ENCODE results near the gene ABCA7. TPM values are rescaled to one million over a fixed set of nuclear protein-coding genes. Genes with fewer than 3 reads are reported as not detected.
A peak's percentile ranks its signal among the peaks of the same experiment; 100 is the strongest.

Gene ABCA7
- total RNA-seq, 3 donors from 2014 or later = 8.0 to 31.8 (median 26.5) TPM

DNA sequence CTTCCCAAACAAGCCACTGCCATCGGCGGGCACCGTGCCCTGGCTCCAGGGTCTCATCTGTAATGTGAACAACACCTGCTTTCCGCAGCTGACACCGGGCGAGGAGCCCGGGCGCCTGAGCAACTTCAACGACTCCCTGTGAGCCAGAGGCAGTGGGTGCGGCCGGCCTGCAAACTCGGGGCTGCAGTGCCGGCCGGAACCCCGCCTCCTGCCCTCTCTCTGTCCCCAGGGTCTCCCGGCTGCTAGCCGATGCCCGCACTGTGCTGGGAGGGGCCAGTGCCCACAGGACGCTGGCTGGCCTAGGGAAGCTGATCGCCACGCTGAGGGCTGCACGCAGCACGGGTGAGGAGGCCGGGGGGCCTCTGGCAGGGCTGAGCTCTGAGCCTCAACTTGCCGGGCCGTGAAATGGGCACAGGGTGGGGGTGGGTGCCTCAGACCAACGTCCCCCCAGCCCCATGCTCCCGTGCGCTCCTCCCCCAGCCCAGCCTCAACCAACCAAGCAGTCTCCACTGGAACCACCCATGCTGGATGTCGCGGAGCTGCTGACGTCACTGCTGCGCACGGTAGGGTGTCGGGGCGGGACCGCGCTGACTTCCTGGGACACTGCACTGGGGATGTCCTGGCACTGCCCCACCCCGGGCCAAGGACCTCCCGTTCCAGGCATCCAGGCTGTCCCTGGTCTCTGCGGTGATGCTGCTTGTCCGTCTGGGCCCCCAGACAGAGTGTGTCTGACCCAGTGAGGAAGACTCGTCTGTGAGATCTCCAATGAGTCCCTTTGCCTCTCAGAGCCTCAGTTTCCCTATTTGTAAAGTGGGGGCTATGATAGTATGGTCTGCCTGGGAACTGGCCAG lies 2.2 kb downstream of the ABCA7 start:
- H3K36me3 ChIP-seq = no peaks in the 10 kb centered on the region
- H3K27me3 ChIP-seq = no peaks in the 10 kb centered on the region
- TF ChIP-seq POLR2A (IDR thresholded peaks at IDR 0.05) (no peak), POLR2AphosphoS5 (IDR thresholded peaks at IDR 0.05) (no peak)
- TF ChIP-seq, protein P1, sequence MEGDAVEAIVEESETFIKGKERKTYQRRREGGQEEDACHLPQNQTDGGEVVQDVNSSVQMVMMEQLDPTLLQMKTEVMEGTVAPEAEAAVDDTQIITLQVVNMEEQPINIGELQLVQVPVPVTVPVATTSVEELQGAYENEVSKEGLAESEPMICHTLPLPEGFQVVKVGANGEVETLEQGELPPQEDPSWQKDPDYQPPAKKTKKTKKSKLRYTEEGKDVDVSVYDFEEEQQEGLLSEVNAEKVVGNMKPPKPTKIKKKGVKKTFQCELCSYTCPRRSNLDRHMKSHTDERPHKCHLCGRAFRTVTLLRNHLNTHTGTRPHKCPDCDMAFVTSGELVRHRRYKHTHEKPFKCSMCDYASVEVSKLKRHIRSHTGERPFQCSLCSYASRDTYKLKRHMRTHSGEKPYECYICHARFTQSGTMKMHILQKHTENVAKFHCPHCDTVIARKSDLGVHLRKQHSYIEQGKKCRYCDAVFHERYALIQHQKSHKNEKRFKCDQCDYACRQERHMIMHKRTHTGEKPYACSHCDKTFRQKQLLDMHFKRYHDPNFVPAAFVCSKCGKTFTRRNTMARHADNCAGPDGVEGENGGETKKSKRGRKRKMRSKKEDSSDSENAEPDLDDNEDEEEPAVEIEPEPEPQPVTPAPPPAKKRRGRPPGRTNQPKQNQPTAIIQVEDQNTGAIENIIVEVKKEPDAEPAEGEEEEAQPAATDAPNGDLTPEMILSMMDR (IDR thresholded peaks at IDR 0.05) = no peak
- no peak for DNase-seq (ENCODE audit: low spot score in 2 of 2)
- peaks cover 0 to 13% of the 10 kb centered on the region in 2 donors for H3K4me1 ChIP-seq
- H3K4me3 ChIP-seq = peak overlapping the region in 1 of 3 donors; percentile 63
- H3K9me3 ChIP-seq = no peaks in the 10 kb centered on the region
- peak overlapping the region in 1 of 2 donors; percentile 61 for H3K27ac ChIP-seq
- intact Hi-C loops (cut with DNase I; ENCODE audit: low total_unique reads) = no loop called here

DNA sequence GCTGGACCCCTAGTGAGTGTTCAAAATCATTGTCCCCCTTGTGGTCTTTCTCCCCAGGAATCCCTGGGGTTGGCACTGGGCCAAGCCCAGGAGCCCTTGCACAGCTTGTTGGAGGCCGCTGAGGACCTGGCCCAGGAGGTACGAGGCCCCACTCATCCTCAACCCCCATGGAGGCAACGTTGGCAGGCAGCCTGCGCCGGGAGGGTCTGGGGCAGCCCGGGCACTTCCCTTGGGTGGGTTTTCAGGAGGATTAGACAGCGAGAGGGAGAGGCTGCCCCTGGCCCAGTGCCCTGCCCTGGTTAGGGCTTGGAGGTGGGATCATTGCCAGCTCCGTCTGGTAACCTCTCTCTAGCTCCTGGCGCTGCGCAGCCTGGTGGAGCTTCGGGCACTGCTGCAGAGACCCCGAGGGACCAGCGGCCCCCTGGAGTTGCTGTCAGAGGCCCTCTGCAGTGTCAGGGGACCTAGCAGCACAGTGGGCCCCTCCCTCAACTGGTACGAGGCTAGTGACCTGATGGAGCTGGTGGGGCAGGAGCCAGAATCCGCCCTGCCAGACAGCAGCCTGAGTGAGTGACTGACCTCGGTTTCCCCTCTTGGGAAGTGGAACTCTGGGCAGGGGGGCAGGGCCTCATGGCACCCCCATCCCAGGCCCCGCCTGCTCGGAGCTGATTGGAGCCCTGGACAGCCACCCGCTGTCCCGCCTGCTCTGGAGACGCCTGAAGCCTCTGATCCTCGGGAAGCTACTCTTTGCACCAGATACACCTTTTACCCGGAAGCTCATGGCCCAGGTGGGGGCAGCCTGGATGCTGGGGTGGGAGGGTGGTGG lies 3.0 kb downstream of the ABCA7 start:
- Histone ChIP-seq H3K4me1 (peaks cover 0 to 13% of the 10 kb centered on the region in 2 donors), H3K9me3 (no peaks in the 10 kb centered on the region), H3K4me3 (peak overlapping the region in 1 of 3 donors; percentile 63), H3K27me3 (no peaks in the 10 kb centered on the region), H3K36me3 (no peaks in the 10 kb centered on the region), H3K27ac (peak overlapping the region in 1 of 2 donors; percentile 61)
- intact Hi-C loops (cut with DNase I; ENCODE audit: low total_unique reads) = no loop called here
- TF ChIP-seq, protein P1 (IDR thresholded peaks at IDR 0.05) = no peak
- TF ChIP-seq POLR2AphosphoS5 (IDR thresholded peaks at IDR 0.05) (no peak), POLR2A (IDR thresholded peaks at IDR 0.05) (no peak)
- DNase-seq (ENCODE audit: low spot score in 2 of 2) = no peak

DNA sequence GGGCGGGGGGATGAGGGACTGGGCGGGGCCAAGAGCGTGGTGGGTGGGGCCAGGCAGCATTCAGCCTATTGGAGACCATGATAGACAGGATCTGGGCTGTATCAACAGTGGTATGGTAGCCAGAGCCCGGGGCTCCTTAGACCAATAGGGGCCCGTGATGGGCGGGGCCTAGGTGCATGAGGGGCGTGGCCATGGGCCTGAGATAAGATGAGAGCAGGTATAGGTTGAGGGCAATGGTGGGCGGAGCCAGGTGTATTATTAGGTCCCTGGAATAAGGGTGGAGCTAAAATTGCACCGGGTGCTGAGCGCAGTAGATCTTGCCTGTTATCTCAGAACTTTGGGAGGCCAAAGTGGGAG lies 5.3 kb downstream of the ABCA7 start:
- intact Hi-C loops (cut with DNase I; ENCODE audit: low total_unique reads) = no loop called here
- no peak for TF ChIP-seq POLR2AphosphoS5 (IDR thresholded peaks at IDR 0.05)
- Histone ChIP-seq H3K27ac (no peak overlapping the region), H3K4me3 (no peak overlapping the region), H3K27me3 (no peaks in the 10 kb centered on the region), H3K9me3 (no peaks in the 10 kb centered on the region), H3K4me1 (peaks cover 0 to 6% of the 10 kb centered on the region in 2 donors), H3K36me3 (no peaks in the 10 kb centered on the region)
- DNase-seq (ENCODE audit: low spot score in 2 of 2) = no peak

DNA sequence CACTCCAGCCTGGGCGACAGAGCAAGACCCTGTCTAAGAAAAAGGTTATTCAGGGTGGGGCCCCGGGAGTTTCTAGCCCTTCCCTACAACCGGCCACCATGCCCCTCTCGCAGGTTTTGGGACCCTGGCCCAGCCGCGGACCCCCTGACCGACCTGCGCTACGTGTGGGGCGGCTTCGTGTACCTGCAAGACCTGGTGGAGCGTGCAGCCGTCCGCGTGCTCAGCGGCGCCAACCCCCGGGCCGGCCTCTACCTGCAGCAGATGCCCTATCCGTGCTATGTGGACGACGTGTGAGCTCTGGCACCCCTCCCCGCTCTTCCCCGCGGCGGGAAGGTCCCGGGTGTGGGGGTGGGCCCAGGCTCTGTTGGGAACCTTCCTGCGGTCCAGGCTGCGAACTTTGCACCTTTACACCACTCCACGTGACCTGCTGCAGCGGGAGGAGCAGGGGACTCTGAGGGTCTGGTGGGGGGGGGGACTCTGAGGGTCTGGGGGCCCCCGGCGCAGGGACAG lies 6.3 kb downstream of the ABCA7 start:
- Histone ChIP-seq H3K27me3 (no peaks in the 10 kb centered on the region), H3K4me1 (peaks cover 0 to 6% of the 10 kb centered on the region in 2 donors), H3K27ac (no peak overlapping the region), H3K4me3 (no peak overlapping the region), H3K9me3 (no peaks in the 10 kb centered on the region), H3K36me3 (no peaks in the 10 kb centered on the region)
- intact Hi-C loops (cut with DNase I; ENCODE audit: low total_unique reads) = no loop called here
- no peak for DNase-seq (ENCODE audit: low spot score in 2 of 2)
- TF ChIP-seq, protein P1 (IDR thresholded peaks at IDR 0.05) = no peak
- no peak for TF ChIP-seq POLR2AphosphoS5 (IDR thresholded peaks at IDR 0.05)
- no peak for TF ChIP-seq POLR2A (IDR thresholded peaks at IDR 0.05)

DNA sequence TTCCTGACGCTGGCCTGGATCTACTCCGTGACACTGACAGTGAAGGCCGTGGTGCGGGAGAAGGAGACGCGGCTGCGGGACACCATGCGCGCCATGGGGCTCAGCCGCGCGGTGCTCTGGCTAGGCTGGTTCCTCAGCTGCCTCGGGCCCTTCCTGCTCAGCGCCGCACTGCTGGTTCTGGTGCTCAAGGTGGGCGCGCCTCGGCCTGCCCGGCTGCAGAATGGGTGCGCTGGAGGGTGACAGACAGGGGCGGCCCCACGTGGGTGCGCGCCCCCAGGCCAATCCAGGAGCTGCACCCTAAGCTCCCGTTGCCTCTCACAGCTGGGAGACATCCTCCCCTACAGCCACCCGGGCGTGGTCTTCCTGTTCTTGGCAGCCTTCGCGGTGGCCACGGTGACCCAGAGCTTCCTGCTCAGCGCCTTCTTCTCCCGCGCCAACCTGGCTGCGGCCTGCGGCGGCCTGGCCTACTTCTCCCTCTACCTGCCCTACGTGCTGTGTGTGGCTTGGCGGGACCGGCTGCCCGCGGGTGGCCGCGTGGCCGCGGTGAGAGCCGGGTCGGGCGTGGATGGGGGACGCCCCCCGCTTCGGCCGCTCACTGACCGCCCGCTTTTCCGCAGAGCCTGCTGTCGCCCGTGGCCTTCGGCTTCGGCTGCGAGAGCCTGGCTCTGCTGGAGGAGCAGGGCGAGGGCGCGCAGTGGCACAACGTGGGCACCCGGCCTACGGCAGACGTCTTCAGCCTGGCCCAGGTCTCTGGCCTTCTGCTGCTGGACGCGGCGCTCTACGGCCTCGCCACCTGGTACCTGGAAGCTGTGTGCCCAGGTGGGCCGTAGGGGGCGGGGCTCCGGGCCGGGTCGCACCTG lies 7.2 kb downstream of the ABCA7 start:
- Histone ChIP-seq H3K36me3 (no peaks in the 10 kb centered on the region), H3K27ac (no peak overlapping the region), H3K4me1 (no peaks in the 10 kb centered on the region), H3K9me3 (no peaks in the 10 kb centered on the region), H3K27me3 (no peaks in the 10 kb centered on the region), H3K4me3 (no peak overlapping the region)
- TF ChIP-seq, protein P1 (IDR thresholded peaks at IDR 0.05) = no peak
- TF ChIP-seq POLR2A (IDR thresholded peaks at IDR 0.05) = no peak
- no peak for TF ChIP-seq POLR2AphosphoS5 (IDR thresholded peaks at IDR 0.05)
- DNase-seq (ENCODE audit: low spot score in 2 of 2) = no peak
- intact Hi-C loops (cut with DNase I; ENCODE audit: low total_unique reads) = no loop called here
